HFF-Myc (cell line): ENCODE measurements around the gene PRKD2.

Experiments used
- DNase-seq: peaks from one replicate; pipeline ENCODE4 v3.0.0-alpha.2; 2011; ENCODE audit warnings: low read depth; ENCODE audit errors: extremely low read depth
- H3K4me3 ChIP-seq: replicated peaks from 2 replicates; pipeline ENCODE4 v1.5.1; 2011; ENCODE audit warnings: low read depth, mild to moderate bottlenecking, control low read depth, low read length
- TF ChIP-seq, protein P1 (sequence below): IDR thresholded peaks from 2 replicates; pipeline ENCODE4 v1.5.1; 2012; ENCODE audit warnings: mild to moderate bottlenecking, low read depth, low read length, control low read depth; ENCODE audit errors: missing control alignments

PRKD2 gene

DNA sequence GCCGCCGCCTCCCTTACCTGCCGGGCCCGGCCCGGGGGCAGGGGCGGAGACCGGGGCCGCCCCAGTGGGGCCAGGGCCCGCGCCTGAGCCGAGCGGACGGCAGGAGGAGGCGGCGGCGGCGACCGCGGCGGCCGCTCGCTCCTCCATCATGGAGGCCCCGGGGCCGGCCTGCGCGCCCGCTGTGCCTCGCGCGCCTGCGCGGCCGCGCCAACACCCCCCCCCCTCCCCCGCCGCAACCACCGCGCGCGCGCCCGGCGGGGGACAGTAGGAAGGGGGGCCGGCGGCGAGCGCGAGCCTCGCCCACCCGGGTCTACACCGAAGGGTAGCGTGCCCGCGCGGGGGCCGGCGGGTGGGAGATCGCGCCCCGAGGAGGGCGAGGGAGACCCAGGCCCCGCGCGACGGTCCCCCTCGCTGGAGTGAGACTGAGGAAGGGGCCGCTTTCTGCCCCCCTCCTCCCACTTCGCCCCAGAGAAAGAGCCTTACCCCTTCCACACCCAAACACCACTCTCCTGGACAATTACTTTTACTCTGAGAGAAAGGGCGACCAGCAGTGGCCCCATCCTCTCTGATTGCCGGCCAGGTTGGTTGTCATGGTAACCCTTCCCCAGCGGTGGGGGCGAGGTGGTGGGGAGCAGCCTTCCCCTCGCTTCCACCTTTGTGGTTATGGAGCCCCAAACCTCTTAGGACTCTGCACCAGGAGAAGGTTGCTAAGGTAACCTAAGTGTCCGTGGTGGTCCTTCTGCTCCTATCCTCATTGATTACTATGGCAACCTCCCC, 29.6 kb upstream of the PRKD2 start, which contains the start of gene STRN4:
Gene STRN4 (minus strand): TSS at position 170 of the 777 bp plus-strand sequence. CDS start 20 bp downstream, at position 150.
- H3K4me3 ChIP-seq = peak within 1 kb of the TSS; percentile 74
- TF ChIP-seq, protein P1, sequence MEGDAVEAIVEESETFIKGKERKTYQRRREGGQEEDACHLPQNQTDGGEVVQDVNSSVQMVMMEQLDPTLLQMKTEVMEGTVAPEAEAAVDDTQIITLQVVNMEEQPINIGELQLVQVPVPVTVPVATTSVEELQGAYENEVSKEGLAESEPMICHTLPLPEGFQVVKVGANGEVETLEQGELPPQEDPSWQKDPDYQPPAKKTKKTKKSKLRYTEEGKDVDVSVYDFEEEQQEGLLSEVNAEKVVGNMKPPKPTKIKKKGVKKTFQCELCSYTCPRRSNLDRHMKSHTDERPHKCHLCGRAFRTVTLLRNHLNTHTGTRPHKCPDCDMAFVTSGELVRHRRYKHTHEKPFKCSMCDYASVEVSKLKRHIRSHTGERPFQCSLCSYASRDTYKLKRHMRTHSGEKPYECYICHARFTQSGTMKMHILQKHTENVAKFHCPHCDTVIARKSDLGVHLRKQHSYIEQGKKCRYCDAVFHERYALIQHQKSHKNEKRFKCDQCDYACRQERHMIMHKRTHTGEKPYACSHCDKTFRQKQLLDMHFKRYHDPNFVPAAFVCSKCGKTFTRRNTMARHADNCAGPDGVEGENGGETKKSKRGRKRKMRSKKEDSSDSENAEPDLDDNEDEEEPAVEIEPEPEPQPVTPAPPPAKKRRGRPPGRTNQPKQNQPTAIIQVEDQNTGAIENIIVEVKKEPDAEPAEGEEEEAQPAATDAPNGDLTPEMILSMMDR = no peak
- no peak for DNase-seq

DNA sequence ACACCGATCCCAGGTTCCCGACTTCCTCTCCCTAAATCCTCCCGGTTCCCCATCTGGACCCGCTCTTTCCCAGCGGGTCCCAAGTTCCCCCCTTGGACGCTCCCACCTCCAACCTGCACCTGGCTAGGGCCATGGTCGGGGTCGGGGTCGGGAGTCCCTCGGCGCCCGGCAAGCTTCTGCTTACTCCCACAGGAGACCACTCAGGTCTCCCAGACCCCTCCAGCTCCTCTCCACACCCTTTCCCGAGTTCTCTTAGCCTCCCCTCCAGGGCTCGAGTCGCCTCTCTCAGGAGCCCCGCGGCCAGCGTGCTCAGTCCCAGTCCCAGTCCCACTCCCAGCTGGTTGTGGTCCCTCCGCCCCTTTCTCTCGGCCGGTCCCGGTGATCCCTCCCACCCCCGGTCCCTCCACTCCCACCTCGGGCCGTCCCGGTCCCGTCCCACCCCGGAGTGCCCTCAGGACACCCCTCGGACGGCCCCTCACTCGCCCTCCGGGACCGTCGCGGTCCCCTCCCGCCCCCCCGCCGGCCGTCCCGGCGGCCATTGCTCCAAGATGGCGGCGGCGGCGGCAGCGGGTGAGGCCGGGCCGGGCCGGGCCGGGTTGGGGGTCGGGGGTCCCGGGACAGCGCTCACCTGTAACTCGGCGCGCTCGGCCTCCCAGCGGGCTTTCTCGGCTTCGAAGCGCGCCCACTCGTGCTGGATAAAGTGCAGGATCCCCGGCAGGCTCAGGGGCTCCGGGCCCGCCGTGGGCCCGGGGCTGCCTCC, 28.8 kb upstream of the PRKD2 start, which contains the start of gene FKRP:
Gene FKRP (plus strand): TSS at position 537 of the 760 bp plus-strand sequence. CDS start 9,394 bp downstream, outside the sequence.
- no peak for DNase-seq
- TF ChIP-seq, protein P1 = no peak

DNA sequence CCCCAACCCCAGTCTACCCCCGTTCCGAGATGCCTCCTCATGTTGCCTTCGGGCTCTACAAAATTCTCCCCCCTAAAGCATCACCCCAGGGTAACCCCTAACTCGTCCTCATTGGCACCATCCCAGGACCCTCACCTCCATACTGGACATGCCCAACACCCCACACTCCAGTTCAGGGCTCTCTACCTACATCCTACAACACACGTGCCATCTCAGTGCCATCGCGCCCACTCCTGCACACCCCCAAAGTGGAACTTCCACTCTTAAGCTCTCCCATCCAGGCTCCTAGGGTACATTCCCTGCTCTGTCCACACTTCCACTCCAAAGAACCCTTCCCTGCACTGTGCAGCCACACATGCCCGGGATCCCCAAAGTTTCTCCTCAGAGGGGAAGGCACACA, 28.1 kb upstream of the PRKD2 start:
- TF ChIP-seq, protein P1 = no peak
- peak overlapping the region; percentile 74 for H3K4me3 ChIP-seq
- no peak for DNase-seq

More for the DNA sequence above, 28.8 kb upstream of the PRKD2 start, which contains the start of gene FKRP:
- H3K4me3 ChIP-seq = peak within 1 kb of the TSS; percentile 74

DNA sequence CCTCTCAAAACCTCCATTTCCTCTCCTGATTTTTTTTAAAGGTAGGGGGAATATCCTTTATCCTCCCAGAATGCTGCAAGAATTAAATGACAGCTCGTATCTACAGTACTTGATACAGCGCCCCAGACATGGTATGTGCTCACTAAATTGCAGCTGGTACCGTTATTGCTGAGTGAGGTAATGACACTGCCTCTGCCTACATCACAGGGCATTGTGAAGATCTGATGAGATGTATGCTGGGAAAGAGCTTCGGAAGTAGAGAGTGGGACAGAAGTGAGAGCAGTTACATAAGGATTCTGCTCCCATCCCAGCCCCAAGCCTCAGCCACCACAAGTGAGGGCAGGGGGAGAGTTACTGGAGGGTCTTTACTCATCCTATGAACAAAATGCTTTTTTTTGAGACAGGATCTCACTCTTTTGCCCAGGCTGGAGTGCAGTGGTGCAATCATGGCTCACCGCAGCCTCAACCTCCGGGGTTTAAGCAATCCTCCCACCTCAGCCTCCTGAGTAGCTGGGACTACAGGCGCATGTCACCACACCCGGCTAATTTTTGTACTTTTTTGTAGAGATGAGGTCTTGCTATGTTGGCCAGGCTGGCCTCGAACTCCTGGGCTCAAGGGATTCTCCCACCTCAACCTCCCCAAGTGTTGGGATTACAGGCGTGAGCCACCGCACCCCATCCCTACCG, 27.2 kb upstream of the PRKD2 start:
- peak overlapping the region; percentile 74 for H3K4me3 ChIP-seq
- TF ChIP-seq, protein P1 = no peak
- no peak for DNase-seq

GRCh38 chr19:46742926-46743480, 26.1 kb upstream of the PRKD2 start:
- no peak overlapping the region for H3K4me3 ChIP-seq
- TF ChIP-seq, protein P1 = no peak
- DNase-seq = no peak

- DNase-seq = no peak
- no peak overlapping the region for H3K4me3 ChIP-seq
- TF ChIP-seq, protein P1 = no peak
These were observed 24.5 kb upstream of the PRKD2 start for GRCh38 chr19:46741447-46741846.
